GM12891 (cell line): Measurements from ENCODE around the gene RIGI. TPM values are rescaled to one million over a fixed set of nuclear protein-coding genes. Genes with fewer than 3 reads are reported as not detected.

Source experiments
- DNase-seq: peaks from one replicate; pipeline ENCODE4 v3.0.0; 2011; ENCODE audit warnings: low spot score; ENCODE audit not compliant: insufficient read length
- FAIRE-seq: peaks from 2 replicates; lab custom pipeline; 2011; peaks lifted over from hg19 to GRCh38; lab: Jason Lieb, UNC
- PAX5 ChIP-seq: IDR thresholded peaks from 2 replicates; pipeline ENCODE4 v1.6.1; 2011; ENCODE audit warnings: low read length, moderate library complexity, mild to moderate bottlenecking; ENCODE audit not compliant: insufficient read depth, severe bottlenecking
- POLR2A ChIP-seq: IDR thresholded peaks from 2 replicates; pipeline ENCODE4 v1.6.1; 2011; ENCODE audit warnings: low read depth, low read length, control low read depth
- POLR2AphosphoS5 ChIP-seq: IDR thresholded peaks from 2 replicates; pipeline ENCODE4 v1.6.1; 2011; ENCODE audit warnings: low read depth, low read length, control low read depth
- POU2F2 ChIP-seq: IDR thresholded peaks from 2 replicates; pipeline ENCODE4 v1.6.1; 2011; ENCODE audit warnings: low read depth, mild to moderate bottlenecking, control low read depth, low read length, moderate library complexity
- SPI1 ChIP-seq: IDR thresholded peaks from 2 replicates; pipeline ENCODE4 v1.6.1; 2011; ENCODE audit warnings: low read depth, low read length, control low read depth
- TAF1 ChIP-seq: IDR thresholded peaks from 2 replicates; pipeline ENCODE4 v1.6.1; 2011; ENCODE audit warnings: low read depth, low read length, control low read depth
- polyA plus RNA-seq: library from polyadenylated mRNA; unstranded; fragments of >200 nt; gene quantifications from one replicate; pipeline ENCODE4 v1.2.1, GENCODE V29; 2012; ENCODE audit warnings: low read depth, missing spikeins, inconsistent platforms; ENCODE audit not compliant: missing spikeins

The RIGI gene
- polyA plus RNA-seq: 2.9 TPM

- TF ChIP-seq POU2F2 (peak; percentile 61; the same call in 1 of the 2 replicates), TAF1 (no peak), SPI1 (peak; percentile 16; the same call in 1 of the 2 replicates)
- peak; percentile 85 for FAIRE-seq
- DNase-seq: peak; percentile 10
Observed at GRCh38 chr9:32526041-32526706, at the start of gene RIGI. Gene RIGI (minus strand): TSS chr9:32526196. CDS start chr9:32526166, 30 bp downstream.

GRCh38 chr9:32574858-32575257 is 48.9 kb upstream of the RIGI start:
- TF ChIP-seq POLR2A (no peak), POLR2AphosphoS5 (no peak), TAF1 (no peak), PAX5 (no peak), SPI1 (no peak), POU2F2 (no peak)

GRCh38 chr9:32573821-32574220 is 47.8 kb upstream of the RIGI start:
- FAIRE-seq (no peak), DNase-seq (no peak)
- no peak for TF ChIP-seq TAF1
- TF ChIP-seq SPI1: no peak
- no peak for TF ChIP-seq POLR2A
- no peak for TF ChIP-seq POU2F2
- no peak for TF ChIP-seq PAX5
- no peak for TF ChIP-seq POLR2AphosphoS5

More at GRCh38 chr9:32574858-32575257, 48.9 kb upstream of the RIGI start:
- FAIRE-seq (no peak), DNase-seq (no peak)

- TF ChIP-seq SPI1: 0 out of 2 replicates have a peak, but pooled peaks have one; percentile 6
- TF ChIP-seq POU2F2: peak; percentile 72
- peak; percentile 79 for TF ChIP-seq TAF1
- peak; percentile 82 for TF ChIP-seq POLR2A
- peak; percentile 25 for TF ChIP-seq PAX5
- TF ChIP-seq POLR2AphosphoS5: peak; percentile 86
- peak; percentile 99 for FAIRE-seq
- DNase-seq: peak; percentile 69
Observed at GRCh38 chr9:32572900-32573523, 47.0 kb upstream of the RIGI start, which contains the start of gene NDUFB6. Gene NDUFB6 (minus strand): TSS chr9:32573159. CDS start chr9:32573060, 99 bp downstream.

- TF ChIP-seq SPI1 (no peak), POLR2AphosphoS5 (no peak), POU2F2 (no peak), POLR2A (no peak), PAX5 (no peak), TAF1 (no peak)
- FAIRE-seq: peak; percentile 95
- DNase-seq: peak; percentile 46
Observed at GRCh38 chr9:32571969-32572899, 46.2 kb upstream of the RIGI start.

- TF ChIP-seq POLR2A (no peak), SPI1 (no peak), TAF1 (no peak), PAX5 (no peak), POU2F2 (no peak), POLR2AphosphoS5 (no peak)
- DNase-seq (no peak), FAIRE-seq (no peak)
Observed at GRCh38 chr9:32570262-32570661, 44.3 kb upstream of the RIGI start.

GRCh38 chr9:32566770-32567169 is 40.8 kb upstream of the RIGI start:
- TF ChIP-seq PAX5 (no peak), SPI1 (no peak), POLR2A (no peak), POU2F2 (no peak), POLR2AphosphoS5 (no peak), TAF1 (no peak)
- FAIRE-seq (no peak), DNase-seq (no peak)

GRCh38 chr9:32565967-32566366 is 40.0 kb upstream of the RIGI start:
- TF ChIP-seq POLR2AphosphoS5: no peak
- 0 out of 2 replicates have a peak, but pooled peaks have one; percentile 21 for TF ChIP-seq SPI1
- FAIRE-seq (no peak), DNase-seq (no peak)

GRCh38 chr9:32558408-32558934 is 32.5 kb upstream of the RIGI start:
- DNase-seq: no peak
- 0 out of 2 replicates have a peak, but pooled peaks have one; percentile 40 for TF ChIP-seq SPI1
- no peak for TF ChIP-seq POLR2A
- TF ChIP-seq TAF1: no peak
- no peak for FAIRE-seq
